ENCODE data around the gene C1orf159.
"Not testable (repeated sequence)": the region's sequence is repeated elsewhere in the genome, so short reads cannot be mapped to it uniquely, and the experiment has no call there.

The C1orf159 gene

DNA sequence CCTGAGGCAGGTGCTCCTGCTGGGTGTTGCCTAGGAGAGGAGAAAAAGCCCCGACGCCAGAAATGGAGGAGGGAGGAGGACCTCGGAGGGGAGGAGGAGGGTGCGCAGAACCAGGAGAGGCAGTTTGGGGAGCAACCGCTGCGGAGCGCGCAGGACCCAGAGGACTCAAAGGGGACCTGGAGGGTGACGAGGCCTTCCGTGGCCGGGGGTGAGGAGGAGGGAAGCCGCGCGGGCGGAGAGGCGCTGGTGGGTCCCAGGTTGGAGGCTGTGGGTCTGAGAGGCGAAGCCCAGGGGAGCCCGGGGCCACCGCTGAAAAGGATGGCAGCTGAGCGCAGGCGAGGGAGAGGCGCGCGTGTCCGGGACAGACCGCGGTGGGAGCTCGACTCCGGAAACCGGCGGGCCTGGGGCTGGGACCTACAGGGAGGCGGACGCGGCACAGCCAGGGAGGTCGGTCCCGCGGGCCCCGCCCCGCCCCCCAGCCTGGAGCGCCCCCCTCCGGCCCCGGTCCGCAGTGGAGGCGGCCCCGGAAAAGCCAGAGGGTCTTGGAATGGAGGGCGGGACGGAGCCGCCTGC, 56.9 kb downstream of the C1orf159 start (continued):
- TF ChIP-seq ZNF174 (tag by site-specific recombination; IDR thresholded peaks at IDR 0.05), result no peak
- peak; percentile 98 for TF ChIP-seq ZNF335 (tag by site-specific recombination; conservative IDR thresholded peaks at IDR 0.05)
- TF ChIP-seq ZBTB8A (tag by site-specific recombination; IDR thresholded peaks at IDR 0.05), result peak; percentile 50
- 0 out of 2 replicates have a peak, but pooled peaks have one; percentile 38 for TF ChIP-seq ZNF777 (tag by site-specific recombination; IDR thresholded peaks at IDR 0.05; ENCODE audit: borderline replicate concordance)
- TF ChIP-seq ZNF610 (tag by site-specific recombination; IDR thresholded peaks at IDR 0.05; ENCODE audit: borderline replicate concordance), result no peak

DNA sequence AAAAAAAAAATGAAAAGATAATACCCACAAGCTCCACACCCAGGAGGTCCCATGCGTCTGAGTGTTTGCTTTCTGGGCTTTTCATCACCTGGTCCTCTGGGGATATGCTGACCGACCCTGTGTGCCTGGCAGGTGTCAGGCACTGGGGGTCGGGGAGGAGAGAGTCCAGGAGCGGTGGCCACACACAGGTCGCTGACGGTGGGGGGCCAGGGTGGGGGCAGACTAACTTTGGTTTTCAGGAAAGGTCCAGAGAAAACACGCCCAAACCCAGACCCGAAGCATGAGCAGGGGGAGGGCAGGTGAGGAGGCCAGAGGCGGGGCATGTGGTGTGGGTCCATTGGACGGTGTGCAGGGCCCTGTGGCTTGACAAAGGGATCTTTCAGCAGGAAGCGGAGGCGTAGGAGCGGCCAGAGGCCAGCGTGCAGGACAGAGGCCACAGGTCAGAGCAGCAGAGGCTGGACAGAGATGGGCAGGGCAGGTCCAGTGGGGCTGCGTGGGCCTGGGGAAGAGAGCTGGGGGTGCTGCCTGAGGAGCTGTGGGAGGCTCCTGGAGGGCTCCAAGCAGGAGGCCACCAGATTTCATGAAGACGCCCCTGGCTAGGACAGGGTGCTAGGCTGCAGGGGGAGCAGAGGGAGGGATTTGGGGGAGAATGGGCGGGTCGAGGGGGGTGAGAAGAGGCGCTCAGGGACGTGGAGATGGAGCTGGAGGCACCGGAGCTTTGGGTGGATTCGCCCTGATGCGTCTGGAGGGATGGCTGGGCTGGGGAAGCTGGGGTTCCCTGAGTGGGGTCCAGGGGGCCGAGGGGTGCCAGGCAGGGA, 57.6 kb downstream of the C1orf159 start:
- Histone ChIP-seq H3K36me3 (ENCODE audit: control insufficient read depth in 2 of 2, insufficient read depth in 1 of 2, low read length in 2 of 2) (peaks cover 0 to 22% of the 10 kb centered on the region in 2 experiments; a peak in 1 of 3 replicates), H3K4me1 (ENCODE audit: control insufficient read depth, insufficient read depth, low read length) (0 out of 2 replicates have a peak, but pooled peaks cover 5% of the 10 kb centered on the region), H3K27ac (ENCODE audit: extremely low read depth, low read depth, low read length) (no peak overlapping the region), H3K4me3 (ENCODE audit: low read depth, low read length) (peak overlapping the region; percentile 45), H3K9me3 (ENCODE audit: control insufficient read depth, insufficient read depth, low read depth, low read length) (no peaks in the 10 kb centered on the region)
- TF ChIP-seq, protein P1, sequence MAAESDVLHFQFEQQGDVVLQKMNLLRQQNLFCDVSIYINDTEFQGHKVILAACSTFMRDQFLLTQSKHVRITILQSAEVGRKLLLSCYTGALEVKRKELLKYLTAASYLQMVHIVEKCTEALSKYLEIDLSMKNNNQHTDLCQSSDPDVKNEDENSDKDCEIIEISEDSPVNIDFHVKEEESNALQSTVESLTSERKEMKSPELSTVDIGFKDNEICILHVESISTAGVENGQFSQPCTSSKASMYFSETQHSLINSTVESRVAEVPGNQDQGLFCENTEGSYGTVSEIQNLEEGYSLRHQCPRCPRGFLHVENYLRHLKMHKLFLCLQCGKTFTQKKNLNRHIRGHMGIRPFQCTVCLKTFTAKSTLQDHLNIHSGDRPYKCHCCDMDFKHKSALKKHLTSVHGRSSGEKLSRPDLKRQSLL (tag by site-specific recombination; IDR thresholded peaks at IDR 0.05), result peak; percentile 71; the same call in 1 of the 2 replicates
- TF ChIP-seq BCL11A (tag by site-specific recombination; IDR thresholded peaks at IDR 0.05; ENCODE audit: low read depth) (peak; percentile 14; the same call in 1 of the 2 replicates), ZBTB1 (tag by site-specific recombination; IDR thresholded peaks at IDR 0.05) (no peak), GLIS1 (tag by site-specific recombination; IDR thresholded peaks at IDR 0.05) (peak; percentile 89), ZNF146 (tag by site-specific recombination; IDR thresholded peaks at IDR 0.05) (no peak), GLIS2 (tag by site-specific recombination; IDR thresholded peaks at IDR 0.05) (peak; percentile 24; the same call in 1 of the 2 replicates)
- TF ChIP-seq, protein P2, sequence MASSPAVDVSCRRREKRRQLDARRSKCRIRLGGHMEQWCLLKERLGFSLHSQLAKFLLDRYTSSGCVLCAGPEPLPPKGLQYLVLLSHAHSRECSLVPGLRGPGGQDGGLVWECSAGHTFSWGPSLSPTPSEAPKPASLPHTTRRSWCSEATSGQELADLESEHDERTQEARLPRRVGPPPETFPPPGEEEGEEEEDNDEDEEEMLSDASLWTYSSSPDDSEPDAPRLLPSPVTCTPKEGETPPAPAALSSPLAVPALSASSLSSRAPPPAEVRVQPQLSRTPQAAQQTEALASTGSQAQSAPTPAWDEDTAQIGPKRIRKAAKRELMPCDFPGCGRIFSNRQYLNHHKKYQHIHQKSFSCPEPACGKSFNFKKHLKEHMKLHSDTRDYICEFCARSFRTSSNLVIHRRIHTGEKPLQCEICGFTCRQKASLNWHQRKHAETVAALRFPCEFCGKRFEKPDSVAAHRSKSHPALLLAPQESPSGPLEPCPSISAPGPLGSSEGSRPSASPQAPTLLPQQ (tag by site-specific recombination; IDR thresholded peaks at IDR 0.05), result no peak
- TF ChIP-seq, protein P3, sequence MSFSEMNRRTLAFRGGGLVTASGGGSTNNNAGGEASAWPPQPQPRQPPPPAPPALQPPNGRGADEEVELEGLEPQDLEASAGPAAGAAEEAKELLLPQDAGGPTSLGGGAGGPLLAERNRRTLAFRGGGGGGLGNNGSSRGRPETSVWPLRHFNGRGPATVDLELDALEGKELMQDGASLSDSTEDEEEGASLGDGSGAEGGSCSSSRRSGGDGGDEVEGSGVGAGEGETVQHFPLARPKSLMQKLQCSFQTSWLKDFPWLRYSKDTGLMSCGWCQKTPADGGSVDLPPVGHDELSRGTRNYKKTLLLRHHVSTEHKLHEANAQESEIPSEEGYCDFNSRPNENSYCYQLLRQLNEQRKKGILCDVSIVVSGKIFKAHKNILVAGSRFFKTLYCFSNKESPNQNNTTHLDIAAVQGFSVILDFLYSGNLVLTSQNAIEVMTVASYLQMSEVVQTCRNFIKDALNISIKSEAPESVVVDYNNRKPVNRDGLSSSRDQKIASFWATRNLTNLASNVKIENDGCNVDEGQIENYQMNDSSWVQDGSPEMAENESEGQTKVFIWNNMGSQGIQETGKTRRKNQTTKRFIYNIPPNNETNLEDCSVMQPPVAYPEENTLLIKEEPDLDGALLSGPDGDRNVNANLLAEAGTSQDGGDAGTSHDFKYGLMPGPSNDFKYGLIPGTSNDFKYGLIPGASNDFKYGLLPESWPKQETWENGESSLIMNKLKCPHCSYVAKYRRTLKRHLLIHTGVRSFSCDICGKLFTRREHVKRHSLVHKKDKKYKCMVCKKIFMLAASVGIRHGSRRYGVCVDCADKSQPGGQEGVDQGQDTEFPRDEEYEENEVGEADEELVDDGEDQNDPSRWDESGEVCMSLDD (tag by site-specific recombination; IDR thresholded peaks at IDR 0.05), result no peak
- POLR2A ChIA-PET, result interaction anchor here (0.5 to 1.5 kb wide), 6 partner anchors 11 to 92 kb away, joined by 3 to 8 read pairs (median 3); partner anchors contain the start of gene AGRN
- CTCF ChIA-PET, result interaction anchor here (0.6 to 3.6 kb wide), 4 partner anchors 11 to 73 kb away, joined by 3 to 10 read pairs (median 5); no protein-coding TSS in a partner anchor

DNA sequence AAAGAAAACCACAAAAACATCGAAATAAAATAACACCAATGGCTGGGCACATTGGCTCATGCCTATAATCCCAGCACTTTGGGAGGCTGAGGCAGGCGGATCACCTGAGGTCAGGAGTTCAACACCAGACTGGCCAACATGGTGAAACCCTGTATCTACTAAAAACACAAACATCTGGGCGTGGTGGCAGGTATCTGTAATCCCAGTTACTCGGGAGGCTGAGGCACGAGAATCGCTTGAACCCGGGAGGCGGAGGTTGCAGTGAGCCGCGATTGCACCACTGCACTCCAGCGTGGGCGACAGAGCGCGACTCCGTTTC, 58.2 kb downstream of the C1orf159 start:
- H3K4me3 ChIP-seq (ENCODE audit: low read depth, low read length); CTCF ChIA-PET; H3K4me1 ChIP-seq (ENCODE audit: control insufficient read depth, insufficient read depth, low read length); H3K27ac ChIP-seq (ENCODE audit: extremely low read depth, low read depth, low read length); H3K9me3 ChIP-seq (ENCODE audit: control insufficient read depth, insufficient read depth, low read depth, low read length); POLR2A ChIA-PET: not testable (repeated sequence)
- H3K36me3 ChIP-seq (ENCODE audit: control insufficient read depth in 2 of 2, insufficient read depth in 1 of 2, low read length in 2 of 2), result peaks cover 0 to 28% of the 10 kb centered on the region in 2 experiments; a peak in 1 of 3 replicates
